ENCODE measurements around the gene CRTC1.
"Not testable (repeated sequence)": the region's sequence is repeated elsewhere in the genome, so short reads cannot be mapped to it uniquely, and the experiment has no call there.

The CRTC1 gene

GRCh38 chr19:18667531-18668251, 15.8 kb upstream of the CRTC1 start:
- DNase-seq, result no peak

- no peak for DNase-seq
These were observed 15.2 kb upstream of the CRTC1 start for GRCh38 chr19:18668252-18668631.

- no peak for DNase-seq
These were observed 14.5 kb upstream of the CRTC1 start for GRCh38 chr19:18668744-18669523.

GRCh38 chr19:18669524-18669817, 14.0 kb upstream of the CRTC1 start:
- DNase-seq, result peak in 4 of 56 donors; percentile 13 to 29 (median 20)

- no peak for DNase-seq
These were observed 13.6 kb upstream of the CRTC1 start for GRCh38 chr19:18669883-18670282.

- peak in 1 of 56 donors; percentile 32 for DNase-seq
These were observed 13.2 kb upstream of the CRTC1 start for GRCh38 chr19:18670312-18670711.

GRCh38 chr19:18671303-18672043, 12.0 kb upstream of the CRTC1 start:
- no peak for DNase-seq

- peak in 1 of 56 donors; percentile 53 for DNase-seq
These were observed 11.4 kb upstream of the CRTC1 start for GRCh38 chr19:18672044-18672451.

- DNase-seq, result peak in 44 of 56 donors; percentile 10 to 83 (median 42)
These were observed 10.7 kb upstream of the CRTC1 start for GRCh38 chr19:18672606-18673337.

- peak in 40 of 56 donors; percentile 4 to 76 (median 34) for DNase-seq
These were observed 8.9 kb upstream of the CRTC1 start for GRCh38 chr19:18674616-18675015.

GRCh38 chr19:18675779-18676178, 7.7 kb upstream of the CRTC1 start:
- peak in 1 of 56 donors; percentile 13 for DNase-seq

GRCh38 chr19:18676692-18677091, 6.8 kb upstream of the CRTC1 start:
- no peak for DNase-seq

GRCh38 chr19:18677156-18677555, 6.3 kb upstream of the CRTC1 start:
- DNase-seq, result no peak

GRCh38 chr19:18680148-18680547, 3.3 kb upstream of the CRTC1 start:
- DNase-seq, result not testable (repeated sequence)

- no peak for DNase-seq
These were observed 722 bp upstream of the CRTC1 start for GRCh38 chr19:18682807-18683108.

GRCh38 chr19:18683958-18684641, 620 bp downstream of the CRTC1 start:
- no peak for DNase-seq

GRCh38 chr19:18684642-18684993, 1.1 kb downstream of the CRTC1 start:
- DNase-seq, result no peak

- DNase-seq, result no peak
These were observed 2.2 kb downstream of the CRTC1 start for GRCh38 chr19:18685597-18686190.

GRCh38 chr19:18687740-18688465, 4.4 kb downstream of the CRTC1 start:
- no peak for DNase-seq

- DNase-seq, result no peak
These were observed 12.5 kb downstream of the CRTC1 start for GRCh38 chr19:18696023-18696422.
